NCI-H226 (cell line): ENCODE results near the gene ADGB.
A peak's percentile ranks its signal among the peaks of the same experiment; 100 is the strongest.
"Not testable (repeated sequence)": the region's sequence is repeated elsewhere in the genome, so short reads cannot be mapped to it uniquely, and the experiment has no call there.

Experiments
- DNase-seq: peaks from one replicate; pipeline ENCODE4 v3.0.0-alpha.2; 2015

ADGB gene

GRCh38 chr6:146827216-146827928 is 228.6 kb downstream of the ADGB start:
- DNase-seq = no peak

GRCh38 chr6:146829792-146830565 is 231.2 kb downstream of the ADGB start:
- no peak for DNase-seq

GRCh38 chr6:146833157-146833556 is 234.4 kb downstream of the ADGB start:
- no peak for DNase-seq

- no peak for DNase-seq
Measured at GRCh38 chr6:146840216-146840615, 241.4 kb downstream of the ADGB start.

GRCh38 chr6:146840641-146841040 is 241.9 kb downstream of the ADGB start:
- no peak for DNase-seq

- DNase-seq = peak; percentile 94
Measured at GRCh38 chr6:146847426-146847825, 248.7 kb downstream of the ADGB start.

- peak; percentile 99 for DNase-seq
Measured at GRCh38 chr6:146850238-146850896, 251.6 kb downstream of the ADGB start.

- peak; percentile 6 for DNase-seq
Measured at GRCh38 chr6:146850981-146851380, 252.2 kb downstream of the ADGB start.

GRCh38 chr6:146851837-146852236 is 253.1 kb downstream of the ADGB start:
- DNase-seq = peak; percentile 79

- DNase-seq = not testable (repeated sequence)
Measured at GRCh38 chr6:146854521-146855255, 255.9 kb downstream of the ADGB start.

GRCh38 chr6:146855889-146856288 is 257.1 kb downstream of the ADGB start:
- no peak for DNase-seq

GRCh38 chr6:146856296-146856695 is 257.5 kb downstream of the ADGB start:
- DNase-seq = no peak

GRCh38 chr6:146857180-146857979 is 258.6 kb downstream of the ADGB start:
- peak; percentile 56 for DNase-seq

GRCh38 chr6:146857980-146858347 is 259.2 kb downstream of the ADGB start:
- DNase-seq = no peak

GRCh38 chr6:146859206-146859605 is 260.4 kb downstream of the ADGB start:
- no peak for DNase-seq

GRCh38 chr6:146859795-146860495 is 261.2 kb downstream of the ADGB start:
- no peak for DNase-seq

GRCh38 chr6:146860583-146860982 is 261.8 kb downstream of the ADGB start:
- no peak for DNase-seq

GRCh38 chr6:146861029-146861563 is 262.3 kb downstream of the ADGB start:
- no peak for DNase-seq

GRCh38 chr6:146861716-146862115 is 262.9 kb downstream of the ADGB start:
- no peak for DNase-seq

- no peak for DNase-seq
Measured at GRCh38 chr6:146862508-146862919, 263.7 kb downstream of the ADGB start.

GRCh38 chr6:146864300-146864699 is 265.5 kb downstream of the ADGB start:
- DNase-seq = no peak
